ENCODE data around the gene GOLGA1. TPM values are rescaled to one million over a fixed set of nuclear protein-coding genes. Genes with fewer than 3 reads are reported as not detected.

Gene GOLGA1
- polyA plus RNA-seq, 2 donors, result 5.9 to 6.5 TPM

DNA sequence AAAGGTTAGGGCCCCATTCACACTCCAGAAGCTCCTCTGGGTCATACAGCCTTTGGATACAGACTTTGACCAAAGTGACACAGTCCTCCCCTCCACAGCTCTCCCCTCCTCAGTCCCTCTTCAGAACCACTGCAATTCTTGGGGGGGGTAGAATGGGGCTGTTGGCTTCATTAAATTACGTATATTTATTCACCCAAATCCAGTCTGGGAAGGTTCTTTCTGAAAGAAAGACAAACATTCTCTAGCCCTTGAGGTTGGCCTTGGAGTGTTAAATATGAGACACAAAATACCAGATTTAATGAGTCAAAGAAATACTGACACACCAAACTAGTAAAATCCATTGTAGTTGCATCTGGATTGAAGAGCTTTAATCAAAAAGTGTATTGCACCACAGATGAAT, 62.9 kb downstream of the GOLGA1 start:
- 74 to 89% methylated on average over 1 of the region's 1 CpG for WGBS, 2 donors

GRCh38 chr9:124877021-124877782, 63.7 kb downstream of the GOLGA1 start:
- Histone ChIP-seq H3K4me1 (ENCODE audit: control insufficient read depth in 2 of 2, insufficient read depth in 2 of 2, low read length in 1 of 2) (peaks cover 2 to 11% of the 10 kb centered on the region in 2 donors), H3K36me3 (ENCODE audit: control insufficient read depth in 2 of 2, insufficient read depth in 2 of 2, low read length in 1 of 2) (peaks cover 31 to 58% of the 10 kb centered on the region in 2 donors), H3K27ac (ENCODE audit: low read depth in 2 of 2, low read length in 1 of 2) (no peak overlapping the region), H3K27me3 (ENCODE audit: control insufficient read depth in 1 of 2, insufficient read depth in 2 of 2, low read length in 2 of 2) (no peaks in the 10 kb centered on the region), H3K9me3 (ENCODE audit: control insufficient read depth in 2 of 2, insufficient read depth in 1 of 2, low read depth in 1 of 2, low read length in 1 of 2) (no peaks in the 10 kb centered on the region), H3K4me3 (ENCODE audit: low read depth in 1 of 2, low read length in 2 of 2) (no peak overlapping the region)
- 78 to 84% methylated on average over 14 of the region's 14 CpGs for WGBS, 2 donors

More for the DNA sequence above, 62.9 kb downstream of the GOLGA1 start:
- Histone ChIP-seq H3K4me1 (ENCODE audit: control insufficient read depth in 2 of 2, insufficient read depth in 2 of 2, low read length in 1 of 2) (peaks cover 2 to 8% of the 10 kb centered on the region in 2 donors), H3K27ac (ENCODE audit: low read depth in 2 of 2, low read length in 1 of 2) (no peak overlapping the region), H3K27me3 (ENCODE audit: control insufficient read depth in 1 of 2, insufficient read depth in 2 of 2, low read length in 2 of 2) (no peaks in the 10 kb centered on the region), H3K36me3 (ENCODE audit: control insufficient read depth in 2 of 2, insufficient read depth in 2 of 2, low read length in 1 of 2) (peaks cover 31 to 63% of the 10 kb centered on the region in 2 donors), H3K4me3 (ENCODE audit: low read depth in 1 of 2, low read length in 2 of 2) (no peak overlapping the region), H3K9me3 (ENCODE audit: control insufficient read depth in 2 of 2, insufficient read depth in 1 of 2, low read depth in 1 of 2, low read length in 1 of 2) (no peaks in the 10 kb centered on the region)

DNA sequence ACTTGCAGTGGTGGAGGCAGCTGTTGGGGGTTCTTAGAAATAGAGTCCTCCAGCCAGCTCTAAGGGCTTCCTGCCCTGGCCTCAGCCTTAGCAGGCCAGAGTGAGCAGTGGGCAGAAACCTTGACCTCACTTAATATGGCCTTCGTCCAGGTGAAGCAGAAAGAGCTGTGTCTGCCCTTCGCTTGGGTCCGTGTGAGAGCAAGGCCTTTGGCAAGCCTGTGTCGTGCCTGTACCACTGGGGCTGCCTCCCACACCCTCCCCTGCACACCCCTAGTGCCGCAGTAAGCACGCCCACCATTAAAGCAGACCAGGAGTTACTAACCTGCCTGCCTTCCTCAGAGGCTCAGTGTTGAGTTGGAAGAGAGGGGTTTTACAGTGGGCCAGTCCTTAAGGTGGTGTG, 65.4 kb downstream of the GOLGA1 start:
- H3K4me1 ChIP-seq (ENCODE audit: control insufficient read depth in 2 of 2, insufficient read depth in 2 of 2, low read length in 1 of 2), result peaks cover 2 to 24% of the 10 kb centered on the region in 2 donors
- WGBS, 2 donors, result 93 to 96% methylated on average over 6 of the region's 6 CpGs
- peaks cover 25 to 47% of the 10 kb centered on the region in 2 donors for H3K36me3 ChIP-seq (ENCODE audit: control insufficient read depth in 2 of 2, insufficient read depth in 2 of 2, low read length in 1 of 2)
- H3K27ac ChIP-seq (ENCODE audit: low read depth in 2 of 2, low read length in 1 of 2), result no peak overlapping the region
- no peaks in the 10 kb centered on the region for H3K27me3 ChIP-seq (ENCODE audit: control insufficient read depth in 1 of 2, insufficient read depth in 2 of 2, low read length in 2 of 2)
- H3K4me3 ChIP-seq (ENCODE audit: low read depth in 1 of 2, low read length in 2 of 2), result no peak overlapping the region
- H3K9me3 ChIP-seq (ENCODE audit: control insufficient read depth in 2 of 2, insufficient read depth in 1 of 2, low read depth in 1 of 2, low read length in 1 of 2), result no peaks in the 10 kb centered on the region

DNA sequence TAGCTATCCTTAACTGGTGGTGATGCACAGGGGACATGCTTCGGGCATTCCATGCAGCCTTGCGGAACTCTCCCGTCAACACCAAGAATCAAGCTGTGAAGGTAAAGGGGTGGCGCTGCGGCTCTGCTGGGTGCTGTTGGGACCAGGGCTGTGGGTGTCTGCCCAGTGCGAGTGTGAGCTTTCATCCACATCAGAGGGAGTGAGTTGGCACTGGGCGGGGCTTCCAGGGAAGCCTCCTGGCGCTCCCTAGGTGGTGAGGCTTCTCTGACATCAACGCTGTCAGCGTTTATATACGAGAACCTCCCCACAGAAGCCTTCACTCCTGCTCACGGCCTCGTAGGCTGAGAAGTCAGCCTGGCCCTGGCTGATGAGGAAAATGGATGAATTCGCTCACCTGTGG, 67.2 kb downstream of the GOLGA1 start:
- Histone ChIP-seq H3K4me1 (ENCODE audit: control insufficient read depth in 2 of 2, insufficient read depth in 2 of 2, low read length in 1 of 2) (peaks cover 2 to 23% of the 10 kb centered on the region in 2 donors), H3K4me3 (ENCODE audit: low read depth in 1 of 2, low read length in 2 of 2) (no peak overlapping the region), H3K9me3 (ENCODE audit: control insufficient read depth in 2 of 2, insufficient read depth in 1 of 2, low read depth in 1 of 2, low read length in 1 of 2) (no peaks in the 10 kb centered on the region), H3K27ac (ENCODE audit: low read depth in 2 of 2, low read length in 1 of 2) (peak overlapping the region in 1 of 2 donors; percentile 74), H3K36me3 (ENCODE audit: control insufficient read depth in 2 of 2, insufficient read depth in 2 of 2, low read length in 1 of 2) (peaks cover 19 to 37% of the 10 kb centered on the region in 2 donors), H3K27me3 (ENCODE audit: control insufficient read depth in 1 of 2, insufficient read depth in 2 of 2, low read length in 2 of 2) (no peaks in the 10 kb centered on the region)
- 74 to 81% methylated on average over 14 of the region's 14 CpGs for WGBS, 2 donors

DNA sequence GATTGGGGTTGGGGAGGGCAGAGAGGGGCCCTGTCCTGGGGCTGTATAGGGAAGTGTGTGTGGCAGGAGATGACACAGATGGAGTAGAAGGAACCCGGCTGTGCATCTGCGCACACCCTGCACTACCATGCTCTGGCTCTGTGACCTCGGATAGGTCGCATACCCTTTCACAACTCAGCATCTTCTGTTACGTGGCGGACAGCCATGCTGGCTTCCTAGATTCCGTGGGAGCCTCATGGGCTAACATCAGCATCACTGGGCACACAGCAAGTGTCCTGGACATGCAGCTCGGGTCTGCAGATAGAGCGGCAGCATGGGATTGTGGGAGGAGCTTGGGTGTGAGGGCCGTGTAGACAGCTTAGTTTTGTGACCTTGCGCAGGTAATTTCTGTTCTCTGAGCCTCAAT, 69.7 kb downstream of the GOLGA1 start:
- Histone ChIP-seq H3K4me3 (ENCODE audit: low read depth in 1 of 2, low read length in 2 of 2) (peak overlapping the region in 1 of 2 donors; percentile 89), H3K36me3 (ENCODE audit: control insufficient read depth in 2 of 2, insufficient read depth in 2 of 2, low read length in 1 of 2) (peaks cover 7 to 29% of the 10 kb centered on the region in 2 donors), H3K27ac (ENCODE audit: low read depth in 2 of 2, low read length in 1 of 2) (peak overlapping the region in 1 of 2 donors; percentile 98), H3K9me3 (ENCODE audit: control insufficient read depth in 2 of 2, insufficient read depth in 1 of 2, low read depth in 1 of 2, low read length in 1 of 2) (no peaks in the 10 kb centered on the region), H3K4me1 (ENCODE audit: control insufficient read depth in 2 of 2, insufficient read depth in 2 of 2, low read length in 1 of 2) (peaks cover 2 to 25% of the 10 kb centered on the region in 2 donors), H3K27me3 (ENCODE audit: control insufficient read depth in 1 of 2, insufficient read depth in 2 of 2, low read length in 2 of 2) (no peaks in the 10 kb centered on the region)
- WGBS, 2 donors, result 66 to 67% methylated on average over 11 of the region's 11 CpGs

GRCh38 chr9:124870723-124871122, 70.2 kb downstream of the GOLGA1 start:
- peak overlapping the region; percentile 85 to 89 for H3K4me3 ChIP-seq (ENCODE audit: low read depth in 1 of 2, low read length in 2 of 2)

DNA sequence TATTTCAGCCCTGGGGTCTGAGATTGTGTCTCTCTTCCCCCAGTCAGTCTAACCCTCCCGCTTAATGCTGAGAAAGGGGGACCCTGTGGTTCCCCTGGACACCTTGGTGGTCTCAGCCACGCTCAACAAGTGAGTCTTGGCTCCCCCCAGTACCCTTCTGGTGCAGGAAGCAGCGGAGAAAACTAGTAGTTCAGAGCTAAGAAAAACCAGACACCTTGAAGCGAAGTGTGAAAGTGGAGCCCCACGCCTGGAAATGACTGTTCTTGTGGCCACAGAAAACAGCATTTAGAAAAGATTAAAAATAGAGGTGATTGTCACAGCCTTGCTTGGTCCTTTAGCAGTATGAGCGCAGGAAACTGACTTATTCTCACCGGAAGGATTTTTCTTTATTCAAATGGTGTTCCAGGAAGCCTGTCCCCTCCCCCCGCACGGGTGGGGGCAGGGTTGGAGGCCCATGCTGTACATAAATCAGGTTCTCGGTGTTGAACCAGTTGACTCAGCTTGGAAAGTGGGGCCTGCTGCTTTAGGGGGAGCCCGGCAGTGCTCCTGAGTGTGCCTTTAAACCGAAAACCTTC, 70.8 kb downstream of the GOLGA1 start:
- Histone ChIP-seq H3K36me3 (ENCODE audit: control insufficient read depth in 2 of 2, insufficient read depth in 2 of 2, low read length in 1 of 2) (peaks cover 2 to 20% of the 10 kb centered on the region in 2 donors), H3K4me3 (ENCODE audit: low read depth in 1 of 2, low read length in 2 of 2) (peak overlapping the region; percentile 85 to 89), H3K9me3 (ENCODE audit: control insufficient read depth in 2 of 2, insufficient read depth in 1 of 2, low read depth in 1 of 2, low read length in 1 of 2) (no peaks in the 10 kb centered on the region), H3K4me1 (ENCODE audit: control insufficient read depth in 2 of 2, insufficient read depth in 2 of 2, low read length in 1 of 2) (peaks cover 2 to 25% of the 10 kb centered on the region in 2 donors), H3K27me3 (ENCODE audit: control insufficient read depth in 1 of 2, insufficient read depth in 2 of 2, low read length in 2 of 2) (no peaks in the 10 kb centered on the region), H3K27ac (ENCODE audit: low read depth in 2 of 2, low read length in 1 of 2) (peak overlapping the region; percentile 91 to 98)
- 4 to 5% methylated on average over 12 of the region's 12 CpGs for WGBS, 2 donors

More at GRCh38 chr9:124870723-124871122, 70.2 kb downstream of the GOLGA1 start:
- Histone ChIP-seq H3K4me1 (ENCODE audit: control insufficient read depth in 2 of 2, insufficient read depth in 2 of 2, low read length in 1 of 2) (peaks cover 2 to 25% of the 10 kb centered on the region in 2 donors), H3K27ac (ENCODE audit: low read depth in 2 of 2, low read length in 1 of 2) (peak overlapping the region; percentile 91 to 98), H3K36me3 (ENCODE audit: control insufficient read depth in 2 of 2, insufficient read depth in 2 of 2, low read length in 1 of 2) (peaks cover 5 to 26% of the 10 kb centered on the region in 2 donors), H3K27me3 (ENCODE audit: control insufficient read depth in 1 of 2, insufficient read depth in 2 of 2, low read length in 2 of 2) (no peaks in the 10 kb centered on the region), H3K9me3 (ENCODE audit: control insufficient read depth in 2 of 2, insufficient read depth in 1 of 2, low read depth in 1 of 2, low read length in 1 of 2) (no peaks in the 10 kb centered on the region)
- 44 to 45% methylated on average over 6 of the region's 6 CpGs for WGBS, 2 donors

DNA sequence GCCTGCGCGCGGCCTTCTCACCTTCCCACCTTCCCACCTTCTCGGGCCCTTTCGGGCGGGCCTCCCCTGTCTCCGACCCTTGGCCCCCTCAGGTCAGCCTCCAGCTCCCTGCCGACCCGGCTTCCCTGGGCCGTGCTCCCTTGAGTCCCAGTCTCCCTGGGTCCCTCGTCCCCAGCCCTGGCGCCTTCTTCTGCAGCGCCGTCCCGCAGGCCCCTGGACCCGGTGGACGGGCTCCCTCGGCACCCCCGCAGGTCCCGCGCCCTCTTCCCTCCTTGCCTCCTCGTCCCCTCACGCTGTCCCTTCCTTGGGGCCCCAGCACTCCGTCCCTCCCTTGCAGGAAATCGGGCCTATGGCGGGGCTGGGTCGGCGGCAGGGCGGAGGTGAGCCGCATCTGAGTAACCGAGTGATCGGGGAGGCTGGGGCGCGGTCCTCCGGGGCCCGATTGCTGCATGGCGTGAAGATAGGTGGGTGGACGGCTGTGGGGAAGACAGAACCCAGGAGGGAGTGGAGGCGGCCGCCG, 71.4 kb downstream of the GOLGA1 start:
- Histone ChIP-seq H3K4me1 (ENCODE audit: control insufficient read depth in 2 of 2, insufficient read depth in 2 of 2, low read length in 1 of 2) (peaks cover 2 to 25% of the 10 kb centered on the region in 2 donors), H3K36me3 (ENCODE audit: control insufficient read depth in 2 of 2, insufficient read depth in 2 of 2, low read length in 1 of 2) (peaks cover 0 to 15% of the 10 kb centered on the region in 2 donors), H3K9me3 (ENCODE audit: control insufficient read depth in 2 of 2, insufficient read depth in 1 of 2, low read depth in 1 of 2, low read length in 1 of 2) (no peaks in the 10 kb centered on the region)

DNA sequence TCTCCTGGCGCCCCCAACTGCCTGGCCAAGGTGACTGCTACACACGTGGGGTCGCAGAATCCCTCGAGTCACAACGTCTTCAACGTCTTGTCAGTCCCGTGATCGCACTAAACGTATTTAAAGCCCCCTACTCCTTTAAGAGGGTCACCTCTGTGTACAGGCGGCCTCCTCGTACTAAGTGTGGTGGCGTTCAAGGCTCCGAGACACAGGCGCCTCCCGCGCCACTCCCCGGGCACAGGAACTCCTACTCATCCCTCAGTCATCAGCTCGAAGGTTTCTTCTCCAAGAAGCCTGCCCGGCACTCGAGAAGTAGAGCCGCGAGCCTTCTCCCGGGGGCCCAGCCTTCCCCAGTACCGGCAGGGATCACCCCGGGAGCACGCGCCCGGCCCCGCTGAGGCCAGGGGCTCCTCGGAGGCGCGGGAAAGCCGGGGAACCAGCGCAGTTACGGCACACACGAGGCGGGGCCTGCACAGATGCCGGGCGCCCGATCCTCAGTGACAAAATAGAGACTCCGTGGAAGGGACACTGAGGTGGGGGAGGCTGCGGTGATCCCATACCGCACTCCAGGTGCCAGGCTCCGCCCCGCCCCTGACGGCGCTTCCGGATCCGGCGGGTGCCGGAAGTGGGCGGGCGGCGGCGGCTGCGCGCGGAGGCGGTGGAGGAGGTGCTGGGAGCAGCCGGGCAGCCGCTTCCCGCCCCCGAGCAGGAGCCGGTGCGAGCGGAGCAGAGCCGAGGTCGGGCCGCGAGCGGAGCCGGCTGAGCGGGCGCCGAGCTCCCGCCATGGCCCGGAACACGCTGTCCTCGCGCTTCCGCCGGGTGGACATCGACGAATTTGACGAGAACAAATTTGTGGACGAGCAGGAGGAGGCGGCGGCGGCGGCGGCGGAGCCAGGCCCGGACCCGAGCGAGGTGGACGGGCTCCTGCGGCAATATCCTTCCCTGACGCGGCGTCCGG, 72.1 kb downstream of the GOLGA1 start:
- WGBS, 2 donors, result 0 to 1% methylated on average over 92 to 101 of the region's 101 CpGs
- no peaks in the 10 kb centered on the region for H3K9me3 ChIP-seq (ENCODE audit: control insufficient read depth in 2 of 2, insufficient read depth in 1 of 2, low read depth in 1 of 2, low read length in 1 of 2)
- peaks cover 2 to 26% of the 10 kb centered on the region in 2 donors for H3K4me1 ChIP-seq (ENCODE audit: control insufficient read depth in 2 of 2, insufficient read depth in 2 of 2, low read length in 1 of 2)
- H3K27me3 ChIP-seq (ENCODE audit: control insufficient read depth in 1 of 2, insufficient read depth in 2 of 2, low read length in 2 of 2), result no peaks in the 10 kb centered on the region
- peak overlapping the region; percentile 97 to 98 for H3K27ac ChIP-seq (ENCODE audit: low read depth in 2 of 2, low read length in 1 of 2)
- H3K4me3 ChIP-seq (ENCODE audit: low read depth in 1 of 2, low read length in 2 of 2), result peak overlapping the region; percentile 85 to 89
- H3K36me3 ChIP-seq (ENCODE audit: control insufficient read depth in 2 of 2, insufficient read depth in 2 of 2, low read length in 1 of 2), result peaks cover 0 to 11% of the 10 kb centered on the region in 2 donors

More for the DNA sequence above, 71.4 kb downstream of the GOLGA1 start:
- 0 to 1% methylated on average over 31 to 40 of the region's 41 CpGs for WGBS, 2 donors
- H3K27ac ChIP-seq (ENCODE audit: low read depth in 2 of 2, low read length in 1 of 2), result peak overlapping the region; percentile 91 to 98
- peak overlapping the region; percentile 85 to 89 for H3K4me3 ChIP-seq (ENCODE audit: low read depth in 1 of 2, low read length in 2 of 2)
- H3K27me3 ChIP-seq (ENCODE audit: control insufficient read depth in 1 of 2, insufficient read depth in 2 of 2, low read length in 2 of 2), result no peaks in the 10 kb centered on the region
